Spleen (tissue), 11 donors: ENCODE data around the gene MAPK13. TPM values are rescaled to one million over a fixed set of nuclear protein-coding genes. Genes with fewer than 3 reads are reported as not detected.

Experiments used
- DNase-seq: peaks from one replicate; pipeline ENCODE4 v3.0.0-alpha.2; 2020
- H3K27ac ChIP-seq, 8 donors: fragments of 200-600 bp; sonication (generic) in 7 of 8; 1 replicate in 4 of 8; 2 replicates in 4 of 8; pipeline versions ENCODE4 v1.5.0 to v1.8.0; 2016 to 2021; ENCODE audit warnings: inconsistent platforms in 4 of 8, mild to moderate bottlenecking in 4 of 8, moderate library complexity in 1 of 8
- H3K27me3 ChIP-seq, 7 donors: fragments of 200-600 bp; sonication (generic) in 6 of 7; replicated peaks in 1 of 7; 1 replicate in 4 of 7; 2 replicates in 3 of 7; pipeline versions ENCODE4 v1.5.0 to v1.8.0; 2016 to 2021; ENCODE audit warnings: inconsistent platforms in 3 of 7, mild to moderate bottlenecking in 1 of 7
- H3K36me3 ChIP-seq, 6 donors: fragments of 200-600 bp; sonication (generic) in 5 of 6; 1 replicate in 4 of 6; 2 replicates in 2 of 6; pipeline versions ENCODE4 v1.5.0 to v1.8.0; 2016 to 2021; ENCODE audit warnings: inconsistent platforms in 2 of 6
- H3K4me1 ChIP-seq, 6 donors: fragments of 200-600 bp; sonication (generic) in 5 of 6; 1 replicate in 3 of 6; 2 replicates in 3 of 6; pipeline versions ENCODE4 v1.5.0 to v1.8.0; 2016 to 2021; ENCODE audit warnings: inconsistent platforms in 3 of 6
- H3K4me3 ChIP-seq, 8 donors: fragments of 200-600 bp; sonication (generic) in 7 of 8; 1 replicate in 4 of 8; 2 replicates in 4 of 8; pipeline versions ENCODE4 v1.5.0 to v1.8.0; 2016 to 2021; ENCODE audit warnings: inconsistent platforms in 4 of 8, mild to moderate bottlenecking in 4 of 8, moderate library complexity in 2 of 8
- H3K9me3 ChIP-seq, 8 donors: fragments of 200-600 bp; sonication (generic) in 7 of 8; 1 replicate in 4 of 8; 2 replicates in 4 of 8; pipeline versions ENCODE4 v1.5.0 to v1.8.0; 2016 to 2021; ENCODE audit warnings: inconsistent platforms in 4 of 8
- POLR2A ChIP-seq, 3 donors: fragments of 450-650 bp; IDR thresholded peaks; one replicate each; pipeline ENCODE4 v1.5.1; 2017; ENCODE audit warnings: antibody characterized with exemption in 3 of 3, mild to moderate bottlenecking in 1 of 3
- POLR2AphosphoS5 ChIP-seq, 3 donors: sonication (generic); formaldehyde crosslinking; IDR thresholded peaks; one replicate each; pipeline ENCODE4 v1.5.1; 2017; ENCODE audit warnings: antibody characterized with exemption in 3 of 3
- WGBS, 5 donors: extraction: QIAGEN DNeasy Blood & Tissue Kit in 3 of 5; methylation state at CpG; one replicate each; pipeline versions ENCODE4 v1.1.5 to v1.1.7; 2013 to 2018; 5-methylcytosine and 5-hydroxymethylcytosine counted together
- intact Hi-C: fragments of 100-400 bp; cut with DNase I; formaldehyde crosslinking; loops from one replicate; pipeline ENCODE4 v1.15.0; 2023; ENCODE audit warnings: low total_unique reads
- polyA plus RNA-seq, 3 donors: library from polyadenylated mRNA; stranded (reverse); fragments of 200-250 nt; gene quantifications; one replicate each; pipeline ENCODE4 v1.2.1, GENCODE V29; 2013
- total RNA-seq, 7 donors: library from RNA; depleted of rRNA in 3 of 7; stranded (reverse); fragments of >200 nt in 3 of 7; fragmentation: NEBNext Ultra II Directional in 4 of 7; extraction: Animal tissue kit (Norgen Biotek cat#: 25700) in 4 of 7; gene quantifications; one replicate each; pipeline versions ENCODE4 v1.1.0 to v1.2.1, GENCODE V29; 2016 to 2021
- TF ChIP-seq, protein P1 (sequence below), 11 experiments: fragments of 200-600 bp in 7 of 11; fragments of 450-650 bp in 4 of 11; sonication (generic) in 4 of 11; IDR thresholded peaks in 8 of 11; conservative IDR thresholded peaks in 3 of 11; 1 replicate in 7 of 11; 2 replicates in 4 of 11; pipeline versions ENCODE4 v1.4.0 to v1.8.0; 2016 to 2021; ENCODE audit warnings: antibody characterized with exemption in 11 of 11, inconsistent platforms in 4 of 11, mild to moderate bottlenecking in 1 of 11
- donor health status: healthy with polysubstance abuse.
- donor health status: DM: no; HTN: no; CAD: no; lungs with moderate emphysema.
- donor health status: DM: no; HTN: no; CAD: no.
- donor health status: Bipolar disorder and iron deficiency.
- donor health status: healthy.
- donor health status: DM: no; HTN: no; CAD: no.
- donor health status: DM: yes; HTN: yes; CAD: no.

The MAPK13 gene
- total and polyA plus RNA-seq, 10 donors = 6.2 to 30.0 (median 17.7) TPM

DNA sequence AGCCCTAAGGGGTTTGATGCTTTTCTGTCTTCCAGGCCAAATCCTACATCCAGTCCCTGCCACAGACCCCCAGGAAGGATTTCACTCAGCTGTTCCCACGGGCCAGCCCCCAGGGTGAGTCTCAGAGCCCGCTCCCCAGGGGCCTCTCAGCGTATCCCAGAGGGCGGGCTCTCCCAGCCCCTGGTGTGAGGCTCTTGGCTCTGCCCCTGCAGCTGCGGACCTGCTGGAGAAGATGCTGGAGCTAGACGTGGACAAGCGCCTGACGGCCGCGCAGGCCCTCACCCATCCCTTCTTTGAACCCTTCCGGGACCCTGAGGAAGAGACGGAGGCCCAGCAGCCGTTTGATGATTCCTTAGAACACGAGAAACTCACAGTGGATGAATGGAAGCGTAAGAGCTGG lies 8.4 kb downstream of the MAPK13 start:
- peaks cover 0 to 61% (median 1%) of the 10 kb centered on the region in 6 donors for H3K4me1 ChIP-seq
- TF ChIP-seq, protein P1, sequence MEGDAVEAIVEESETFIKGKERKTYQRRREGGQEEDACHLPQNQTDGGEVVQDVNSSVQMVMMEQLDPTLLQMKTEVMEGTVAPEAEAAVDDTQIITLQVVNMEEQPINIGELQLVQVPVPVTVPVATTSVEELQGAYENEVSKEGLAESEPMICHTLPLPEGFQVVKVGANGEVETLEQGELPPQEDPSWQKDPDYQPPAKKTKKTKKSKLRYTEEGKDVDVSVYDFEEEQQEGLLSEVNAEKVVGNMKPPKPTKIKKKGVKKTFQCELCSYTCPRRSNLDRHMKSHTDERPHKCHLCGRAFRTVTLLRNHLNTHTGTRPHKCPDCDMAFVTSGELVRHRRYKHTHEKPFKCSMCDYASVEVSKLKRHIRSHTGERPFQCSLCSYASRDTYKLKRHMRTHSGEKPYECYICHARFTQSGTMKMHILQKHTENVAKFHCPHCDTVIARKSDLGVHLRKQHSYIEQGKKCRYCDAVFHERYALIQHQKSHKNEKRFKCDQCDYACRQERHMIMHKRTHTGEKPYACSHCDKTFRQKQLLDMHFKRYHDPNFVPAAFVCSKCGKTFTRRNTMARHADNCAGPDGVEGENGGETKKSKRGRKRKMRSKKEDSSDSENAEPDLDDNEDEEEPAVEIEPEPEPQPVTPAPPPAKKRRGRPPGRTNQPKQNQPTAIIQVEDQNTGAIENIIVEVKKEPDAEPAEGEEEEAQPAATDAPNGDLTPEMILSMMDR (IDR thresholded peaks at IDR 0.05 in 8 of 11, conservative IDR thresholded peaks at IDR 0.05 in 3 of 11) = no peak
- TF ChIP-seq POLR2AphosphoS5 (IDR thresholded peaks at IDR 0.05) = no peak
- no peak for TF ChIP-seq POLR2A (IDR thresholded peaks at IDR 0.05)
- no peaks in the 10 kb centered on the region for H3K9me3 ChIP-seq
- H3K27me3 ChIP-seq = no peaks in the 10 kb centered on the region
- DNase-seq = no peak
- 90 to 97% (median 94%) methylated on average over 14 to 15 of the region's 15 CpGs for WGBS, 5 donors
- intact Hi-C loops = no loop called here
- no peak overlapping the region for H3K27ac ChIP-seq
- H3K4me3 ChIP-seq = no peak overlapping the region
- H3K36me3 ChIP-seq = peaks cover 0 to 77% (median 29%) of the 10 kb centered on the region in 6 donors

DNA sequence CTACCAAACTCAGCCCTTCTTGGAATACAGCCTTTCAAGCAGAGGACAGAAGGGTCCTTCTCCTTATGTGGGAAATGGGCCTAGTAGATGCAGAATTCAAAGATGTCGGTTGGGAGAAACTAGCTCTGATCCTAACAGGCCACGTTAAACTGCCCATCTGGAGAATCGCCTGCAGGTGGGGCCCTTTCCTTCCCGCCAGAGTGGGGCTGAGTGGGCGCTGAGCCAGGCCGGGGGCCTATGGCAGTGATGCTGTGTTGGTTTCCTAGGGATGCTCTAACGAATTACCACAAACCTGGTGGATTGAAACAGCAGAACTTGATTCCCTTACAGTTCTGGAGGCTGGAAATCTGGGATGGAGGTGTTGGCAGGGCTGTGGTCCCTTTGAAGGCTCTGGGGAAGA lies 9.1 kb downstream of the MAPK13 start:
- H3K9me3 ChIP-seq = no peaks in the 10 kb centered on the region
- H3K4me3 ChIP-seq = no peak overlapping the region
- peaks cover 0 to 71% (median 29%) of the 10 kb centered on the region in 6 donors for H3K36me3 ChIP-seq
- no peak overlapping the region for H3K27ac ChIP-seq
- no peak for DNase-seq
- H3K4me1 ChIP-seq = peaks cover 0 to 61% (median 1%) of the 10 kb centered on the region in 6 donors
- WGBS, 5 donors = 49 to 65% (median 61%) methylated on average over 3 to 7 of the region's 7 CpGs
- TF ChIP-seq, protein P1 (IDR thresholded peaks at IDR 0.05 in 8 of 11, conservative IDR thresholded peaks at IDR 0.05 in 3 of 11) = no peak
- TF ChIP-seq POLR2A (IDR thresholded peaks at IDR 0.05) (no peak), POLR2AphosphoS5 (IDR thresholded peaks at IDR 0.05) (no peak)
- H3K27me3 ChIP-seq = no peaks in the 10 kb centered on the region
- intact Hi-C loops = no loop called here

DNA sequence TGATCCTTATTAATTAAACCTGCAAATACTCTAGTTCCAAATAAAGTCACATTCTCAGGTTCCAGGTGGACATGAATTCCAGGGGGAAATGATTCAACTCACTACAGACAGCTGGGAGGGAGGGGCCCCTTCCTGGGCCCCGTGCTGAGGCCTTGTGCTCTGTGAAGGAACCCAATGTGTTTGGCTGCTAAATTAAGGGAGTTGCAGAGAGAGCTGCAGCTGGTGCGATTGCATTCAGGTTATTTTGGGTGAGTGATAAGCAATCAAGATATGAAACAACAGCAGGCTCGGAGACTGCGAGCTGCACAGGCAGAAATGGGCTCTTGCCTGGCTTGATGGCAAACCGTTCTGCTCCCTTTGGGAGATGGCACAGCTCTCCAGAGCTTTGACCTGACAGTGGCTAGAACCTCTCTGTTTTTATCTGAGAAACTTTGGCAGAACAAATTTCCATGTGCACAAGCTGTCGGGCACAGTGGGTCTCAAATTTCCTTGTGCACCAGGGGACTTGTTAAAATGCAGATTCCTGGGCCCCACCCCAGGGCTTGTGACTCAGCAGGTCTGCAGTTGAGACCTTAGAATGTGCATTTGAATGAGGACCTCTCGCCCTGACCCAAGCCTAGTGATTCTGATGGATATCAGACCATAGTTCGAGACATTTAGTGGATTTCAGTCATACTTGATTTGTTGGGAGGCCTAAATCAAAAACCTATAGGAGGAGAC lies 9.8 kb downstream of the MAPK13 start:
- no peak overlapping the region for H3K4me3 ChIP-seq
- H3K27me3 ChIP-seq = no peaks in the 10 kb centered on the region
- H3K27ac ChIP-seq = no peak overlapping the region
- H3K9me3 ChIP-seq = no peaks in the 10 kb centered on the region
- TF ChIP-seq POLR2AphosphoS5 (IDR thresholded peaks at IDR 0.05) (no peak), POLR2A (IDR thresholded peaks at IDR 0.05) (no peak)
- TF ChIP-seq, protein P1 (IDR thresholded peaks at IDR 0.05 in 8 of 11, conservative IDR thresholded peaks at IDR 0.05 in 3 of 11) = no peak
- DNase-seq = no peak
- H3K4me1 ChIP-seq = peaks cover 0 to 54% (median 1%) of the 10 kb centered on the region in 6 donors
- 76 to 83% (median 82%) methylated on average over 8 of the region's 8 CpGs for WGBS, 5 donors
- intact Hi-C loops = no loop called here
- peaks cover 0 to 63% (median 29%) of the 10 kb centered on the region in 6 donors for H3K36me3 ChIP-seq

DNA sequence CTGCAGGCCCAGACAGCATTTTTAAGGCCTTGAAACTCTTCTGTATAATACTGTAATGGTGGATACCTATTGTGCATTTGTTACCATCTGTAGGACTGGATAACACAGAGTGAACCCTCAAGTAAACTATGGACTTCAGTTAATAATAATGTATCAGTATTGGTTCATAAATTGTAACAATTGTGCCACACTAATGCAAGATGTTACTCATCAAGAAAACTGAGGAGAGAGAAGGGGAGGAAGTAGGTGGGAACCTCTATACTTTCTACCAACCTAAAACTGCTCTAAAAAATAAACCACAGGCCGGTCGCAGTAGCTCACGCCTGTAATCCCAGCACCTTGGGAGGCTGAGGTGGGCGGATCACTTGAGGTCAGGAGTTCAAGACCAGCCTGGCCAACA lies 10.8 kb downstream of the MAPK13 start:
- TF ChIP-seq POLR2A (IDR thresholded peaks at IDR 0.05) (no peak), POLR2AphosphoS5 (IDR thresholded peaks at IDR 0.05) (no peak)
- TF ChIP-seq, protein P1 (IDR thresholded peaks at IDR 0.05 in 8 of 11, conservative IDR thresholded peaks at IDR 0.05 in 3 of 11) = no peak
- Histone ChIP-seq H3K36me3 (peaks cover 0 to 54% (median 27%) of the 10 kb centered on the region in 6 donors), H3K27me3 (no peaks in the 10 kb centered on the region), H3K4me3 (no peak overlapping the region), H3K9me3 (no peaks in the 10 kb centered on the region), H3K4me1 (peaks cover 0 to 50% (median 1%) of the 10 kb centered on the region in 6 donors), H3K27ac (peak overlapping the region in 3 of 8 donors; percentile 18 to 36 (median 32))
- DNase-seq = no peak
- intact Hi-C loops = no loop called here
- 66 to 81% (median 74%) methylated on average over 4 of the region's 4 CpGs for WGBS, 5 donors
